H1 (cell line): ENCODE measurements around the gene CXCL1. TPM values are rescaled to one million over a fixed set of nuclear protein-coding genes. Genes with fewer than 3 reads are reported as not detected.

Source experiments
- CTCF ChIA-PET: fragments of 300-600 bp; sonication (Branson Sonifier 250); formaldehyde crosslinking; loops from one replicate; lab custom pipeline; 2021; ENCODE audit not compliant: partially characterized antibody; lab: Charles Lee
- POLR2A ChIA-PET: fragments of 300-600 bp; sonication (Branson Sonifier 250); formaldehyde crosslinking; loops from one replicate; lab custom pipeline; 2021; ENCODE audit warnings: inconsistent platforms; ENCODE audit not compliant: partially characterized antibody; lab: Charles Lee
- DNase-seq, 2 experiments: peaks; one replicate each; pipeline versions ENCODE4 v3.0.0 to v3.0.0-alpha.2; 2010 to 2022; ENCODE audit warnings: low spot score in 2 of 2, low read depth in 1 of 2, mixed read lengths in 1 of 2
- FAIRE-seq: peaks from 2 replicates; lab custom pipeline; 2011; peaks lifted over from hg19 to GRCh38; lab: Jason Lieb, UNC
- H2AFZ ChIP-seq: 2 replicates; pipeline ENCODE4 v1.8.1; 2012; ENCODE audit warnings: low read length, inconsistent platforms
- H2AK5ac ChIP-seq: 2 replicates; pipeline ENCODE4 v1.6.1; 2013; ENCODE audit warnings: low read depth, low read length
- H2BK120ac ChIP-seq: replicated peaks from 2 replicates; pipeline ENCODE3; 2013; ENCODE audit warnings: low read depth, low read length, inconsistent platforms
- H2BK12ac ChIP-seq: 2 replicates; pipeline ENCODE4 v1.6.1; 2013; ENCODE audit warnings: low read depth, low read length
- H2BK15ac ChIP-seq: 2 replicates; pipeline ENCODE4 v1.6.1; 2013; ENCODE audit warnings: low read length
- H2BK20ac ChIP-seq: 2 replicates; pipeline ENCODE4 v1.6.1; 2013; ENCODE audit warnings: low read length
- H2BK5ac ChIP-seq: 2 replicates; pipeline ENCODE4 v1.6.1; 2013; ENCODE audit warnings: low read depth, low read length
- H3K14ac ChIP-seq: 2 replicates; pipeline ENCODE4 v1.6.1; 2013; ENCODE audit warnings: inconsistent platforms; ENCODE audit not compliant: insufficient read length
- H3K18ac ChIP-seq: 2 replicates; pipeline ENCODE4 v1.6.1; 2013; ENCODE audit warnings: low read length; ENCODE audit errors: extremely low read depth
- H3K23ac ChIP-seq: 2 replicates; pipeline ENCODE4 v1.6.1; 2013; ENCODE audit warnings: inconsistent platforms; ENCODE audit not compliant: insufficient read length
- H3K23me2 ChIP-seq: 2 replicates; pipeline ENCODE4 v1.6.1; 2013; ENCODE audit warnings: low read depth, low read length
- H3K27ac ChIP-seq: 2 replicates; pipeline ENCODE4 v1.6.1; 2011; ENCODE audit warnings: low read depth, low read length, inconsistent platforms
- H3K27me3 ChIP-seq, 4 experiments: replicated peaks in 1 of 4; 1 replicate in 1 of 4; 2 replicates in 3 of 4; pipeline versions ENCODE4 v1.6.1 to v1.8.1; 2011 to 2013; ENCODE audit warnings: low read length in 3 of 4, mild to moderate bottlenecking in 3 of 4, inconsistent platforms in 2 of 4, mixed read lengths in 2 of 4, moderate library complexity in 1 of 4; ENCODE audit not compliant: control insufficient read depth in 3 of 4, insufficient read depth in 3 of 4; ENCODE audit errors: extremely low read depth in 1 of 4
- H3K36me3 ChIP-seq, 4 experiments: 2 replicates each; pipeline versions ENCODE4 v1.6.1 to v1.8.1; 2011 to 2013; ENCODE audit warnings: mild to moderate bottlenecking in 4 of 4, low read length in 3 of 4, moderate library complexity in 2 of 4, control low read depth in 1 of 4, inconsistent platforms in 1 of 4; ENCODE audit not compliant: insufficient read depth in 4 of 4, control insufficient read depth in 2 of 4
- H3K4ac ChIP-seq: replicated peaks from 2 replicates; pipeline ENCODE3; 2013; ENCODE audit warnings: low read length, low read depth, mixed read lengths, inconsistent platforms; ENCODE audit not compliant: insufficient read length
- H3K4me1 ChIP-seq, 4 experiments: replicated peaks in 1 of 4; 1 replicate in 1 of 4; 2 replicates in 3 of 4; pipeline versions ENCODE4 v1.6.1 to v1.8.1; 2011 to 2013; ENCODE audit warnings: low read length in 3 of 4, inconsistent platforms in 2 of 4, mixed read lengths in 1 of 4; ENCODE audit not compliant: insufficient read depth in 4 of 4, control insufficient read depth in 3 of 4
- H3K4me2 ChIP-seq, 2 experiments: 2 replicates each; pipeline versions ENCODE4 v1.6.1 to v1.8.1; 2011 to 2013; ENCODE audit warnings: low read depth in 2 of 2, low read length in 2 of 2, control low read depth in 1 of 2, inconsistent platforms in 1 of 2, mild to moderate bottlenecking in 1 of 2; ENCODE audit not compliant: insufficient read depth in 1 of 2
- H3K4me3 ChIP-seq, 4 experiments: fragments of 200-600, 300-600 bp in 1 of 4; sonication (generic), shearing (Covaris generic), sonication (Bioruptor Twin) in 1 of 4; 2 replicates each; pipeline versions ENCODE4 v1.5.1 to v1.8.1; 2011 to 2016; ENCODE audit warnings: low read length in 4 of 4, low read depth in 3 of 4, control low read depth in 2 of 4, inconsistent platforms in 2 of 4, mild to moderate bottlenecking in 2 of 4, mixed read lengths in 1 of 4, moderate library complexity in 1 of 4; ENCODE audit not compliant: insufficient read depth in 2 of 4; ENCODE audit errors: extremely low read depth in 1 of 4
- H3K56ac ChIP-seq: replicated peaks from 2 replicates; pipeline ENCODE3; 2013; ENCODE audit warnings: low read depth, mild to moderate bottlenecking, mixed read lengths, low read length, inconsistent platforms; ENCODE audit not compliant: insufficient read length
- H3K79me1 ChIP-seq: 2 replicates; pipeline ENCODE4 v1.6.1; 2013; ENCODE audit warnings: low read depth, low read length, control low read depth
- H3K79me2 ChIP-seq, 2 experiments: 2 replicates each; pipeline versions ENCODE4 v1.6.1 to v1.8.1; 2012 to 2013; ENCODE audit warnings: low read length in 2 of 2, mild to moderate bottlenecking in 2 of 2, inconsistent platforms in 1 of 2; ENCODE audit not compliant: insufficient read depth in 2 of 2, control insufficient read depth in 1 of 2
- H3K9ac ChIP-seq, 4 experiments: replicated peaks in 1 of 4; 1 replicate in 1 of 4; 2 replicates in 3 of 4; pipeline versions ENCODE4 v1.6.1 to v1.8.1; 2011 to 2013; ENCODE audit warnings: low read depth in 3 of 4, low read length in 3 of 4, control low read depth in 2 of 4, mild to moderate bottlenecking in 2 of 4, moderate library complexity in 2 of 4, inconsistent platforms in 1 of 4; ENCODE audit errors: extremely low read depth in 1 of 4
- H3K9me3 ChIP-seq, 2 experiments: 2 replicates each; pipeline versions ENCODE4 v1.6.1 to v1.8.1; 2012 to 2013; ENCODE audit warnings: mild to moderate bottlenecking in 2 of 2, moderate library complexity in 2 of 2, control low read depth in 1 of 2, inconsistent platforms in 1 of 2, low read depth in 1 of 2, low read length in 1 of 2, mixed read lengths in 1 of 2; ENCODE audit not compliant: insufficient read depth in 2 of 2
- H4K20me1 ChIP-seq, 2 experiments: replicated peaks in 1 of 2; 2 replicates each; pipeline versions ENCODE3 to v1.8.1; 2011 to 2013; ENCODE audit warnings: inconsistent platforms in 2 of 2, low read length in 2 of 2, mild to moderate bottlenecking in 1 of 2; ENCODE audit not compliant: insufficient read depth in 2 of 2, control insufficient read depth in 1 of 2
- H4K5ac ChIP-seq: 2 replicates; pipeline ENCODE4 v1.6.1; 2013; ENCODE audit warnings: low read length, low read depth, mixed read lengths, inconsistent platforms; ENCODE audit not compliant: insufficient read length
- H4K8ac ChIP-seq: 2 replicates; pipeline ENCODE4 v1.8.0; 2013; ENCODE audit warnings: mild to moderate bottlenecking, moderate library complexity, low read length, inconsistent platforms; ENCODE audit not compliant: insufficient read depth; ENCODE audit errors: extremely low read depth
- H4K91ac ChIP-seq: replicated peaks from 2 replicates; pipeline ENCODE3; 2013; ENCODE audit warnings: low read length, mixed read lengths, inconsistent platforms; ENCODE audit not compliant: insufficient read length
- BCL11A ChIP-seq, 2 experiments: IDR thresholded peaks; one replicate each; pipeline ENCODE4 v1.6.1; 2011; ENCODE audit warnings: low read depth in 2 of 2, low read length in 2 of 2, mild to moderate bottlenecking in 2 of 2
- CBX8 ChIP-seq: fragments of 300-800, 300-1000 bp; sonication (generic); IDR thresholded peaks from 2 replicates; pipeline ENCODE4 v1.7.1; 2016; ENCODE audit warnings: low read depth, low read length, borderline replicate concordance
- MAFK ChIP-seq: IDR thresholded peaks from 2 replicates; pipeline ENCODE4 v1.6.1; 2012; ENCODE audit warnings: low read depth, mild to moderate bottlenecking, improper control_type of control experiment, low read length
- POLR2AphosphoS5 ChIP-seq: IDR thresholded peaks from 2 replicates; pipeline ENCODE4 v1.6.1; 2011; ENCODE audit warnings: low read depth, low read length
- SUZ12 ChIP-seq: fragments of 200-600 bp; sonication (generic); IDR thresholded peaks from 2 replicates; pipeline ENCODE4 v1.6.1; 2012; ENCODE audit warnings: mild to moderate bottlenecking, inconsistent platforms, low read length, moderate library complexity, mixed read lengths
- WGBS, 2 experiments: shearing (Covaris generic) in 1 of 2; methylation state at CpG; one replicate each; pipeline versions ENCODE4 v1.1.6 to v1.1.7; 2013 to 2015; ENCODE audit warnings: low lambda C conversion rate in 2 of 2, mixed read lengths in 2 of 2, inconsistent platforms in 1 of 2, low coverage in 1 of 2, missing lambda C conversion rate in 1 of 2; ENCODE audit not compliant: insufficient replicate concordance in 2 of 2, insufficient coverage in 1 of 2, insufficient read length in 1 of 2; ENCODE audit errors: extremely low coverage in 1 of 2, missing lambda C conversion rate in 1 of 2; 5-methylcytosine and 5-hydroxymethylcytosine counted together
- polyA plus RNA-seq, 7 experiments: library from polyadenylated mRNA; depleted of rRNA in 3 of 7; stranded (reverse) in 5 of 7; unstranded in 2 of 7; fragments of >200 nt in 5 of 7; fragments of 200-250 nt in 2 of 7; gene quantifications; 1 replicate in 5 of 7; 2 replicates in 1 of 7; 4 replicates in 1 of 7; pipeline versions ENCODE4 v1.2.1 to v1.2.3, GENCODE V29; 2011 to 2013; ENCODE audit warnings: missing spikeins in 2 of 7, mixed read lengths in 2 of 7
- total RNA-seq: library from RNA; stranded (reverse); fragmentation: NEBNext Ultra II Directional; extraction: Animal tissue kit (Norgen Biotek cat#: 25700); gene quantifications from 2 replicates; pipeline ENCODE4 v1.2.1, GENCODE V29; 2021
- TF ChIP-seq, protein P1 (sequence below): IDR thresholded peaks from 2 replicates; pipeline ENCODE4 v1.6.1; 2012; ENCODE audit warnings: inconsistent platforms

The CXCL1 gene
- total and polyA plus RNA-seq, 2 of the 8 experiments (the other 6 are each of a cell fraction or from before 2014, with no cell fraction given) = 0.77 to 0.80 TPM

- Histone ChIP-seq H4K20me1 (no peaks in the 10 kb centered on the region), H2AK5ac (no peak overlapping the region), H3K9me3 (no peaks in the 10 kb centered on the region), H3K27ac (no peak overlapping the region), H2AFZ (no peak overlapping the region), H2BK12ac (no peak overlapping the region), H4K5ac (no peak overlapping the region), H3K14ac (no peak overlapping the region), H3K36me3 (no peaks in the 10 kb centered on the region), H3K4me1 (0 out of 7 replicates have a peak, but pooled peaks cover 0 to 3% (median 0%) of the 10 kb centered on the region in 4 experiments), H3K9ac (no peak overlapping the region), H3K79me2 (no peaks in the 10 kb centered on the region), H3K23me2 (no peaks in the 10 kb centered on the region; the same call in 1 of the 2 replicates), H3K4me2 (no peak overlapping the region), H3K56ac (no peak overlapping the region), H2BK120ac (no peak overlapping the region), H2BK15ac (no peak overlapping the region), H3K27me3 (no peaks in the 10 kb centered on the region), H4K8ac (no peak overlapping the region), H3K18ac (no peak overlapping the region), H2BK5ac (no peak overlapping the region), H4K91ac (no peak overlapping the region), H3K4me3 (no peak overlapping the region), H3K4ac (no peak overlapping the region), H2BK20ac (no peak overlapping the region), H3K23ac (no peak overlapping the region), H3K79me1 (no peaks in the 10 kb centered on the region)
- DNase-seq (no peak), FAIRE-seq (no peak)
- CTCF ChIA-PET = interaction anchor here (1.2 to 2.0 kb wide), 3 partner anchors 12 to 507 kb away, joined by 3 to 13 read pairs (median 5); partner anchors contain the start of gene CXCL6
- WGBS, 2 experiments = 93% methylated on average over 1 of the region's 1 CpG; no CpG with 5 or more reads in 1 of the 2 experiments
- TF ChIP-seq CBX8 (no peak), MAFK (no peak), BCL11A (IDR thresholded peaks at IDR 0.05; ENCODE audit: low read depth in 2 of 2, low read length in 2 of 2) (no peak), POLR2AphosphoS5 (no peak), SUZ12 (no peak)
- TF ChIP-seq, protein P1, sequence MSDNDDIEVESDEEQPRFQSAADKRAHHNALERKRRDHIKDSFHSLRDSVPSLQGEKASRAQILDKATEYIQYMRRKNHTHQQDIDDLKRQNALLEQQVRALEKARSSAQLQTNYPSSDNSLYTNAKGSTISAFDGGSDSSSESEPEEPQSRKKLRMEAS = no peak
- POLR2A ChIA-PET = no interaction called here
These were observed 20.9 kb upstream of the CXCL1 start for GRCh38 chr4:73848183-73848777.
